HepG2 (cell line): ENCODE data around the gene OR2K2. TPM values are rescaled to one million over a fixed set of nuclear protein-coding genes. Genes with fewer than 3 reads are reported as not detected.
A peak's percentile ranks its signal among the peaks of the same experiment; 100 is the strongest.

Experiments
- FOXA3 ChIP-seq: IDR thresholded peaks from 2 replicates; pipeline ENCODE4 v1.6.1; 2016; ENCODE audit warnings: missing genetic modification reagents, missing compliant biosample characterization
- FOXO1 ChIP-seq: sonication (generic); formaldehyde crosslinking; IDR thresholded peaks from 2 replicates; pipeline ENCODE4 v1.4.0; 2020; ENCODE audit warnings: missing genetic modification reagents
- GATA4 ChIP-seq: sonication (generic); IDR thresholded peaks from 2 replicates; pipeline ENCODE4 v1.6.1; 2016; ENCODE audit warnings: antibody characterized with exemption, low read depth, borderline replicate concordance
- HOXA5 ChIP-seq: sonication (generic); formaldehyde crosslinking; IDR thresholded peaks from 2 replicates; pipeline ENCODE4 v1.4.0; 2020; ENCODE audit warnings: missing genetic modification reagents
- MAF1 ChIP-seq: sonication (generic); formaldehyde crosslinking; IDR thresholded peaks from 2 replicates; pipeline ENCODE4 v1.5.0; 2020; ENCODE audit warnings: missing genetic modification reagents, borderline replicate concordance
- MAFF ChIP-seq: IDR thresholded peaks from 2 replicates; pipeline ENCODE4 v1.6.1; 2011; ENCODE audit warnings: low read depth, low read length, improper control_type of control experiment
- NCOA5 ChIP-seq: sonication (generic); formaldehyde crosslinking; IDR thresholded peaks from 2 replicates; pipeline ENCODE4 v1.4.0; 2020; ENCODE audit warnings: missing genetic modification reagents
- NR2F1 ChIP-seq, 2 experiments: fragments of 450-650 bp in 1 of 2; formaldehyde crosslinking in 1 of 2; IDR thresholded peaks; 2 replicates each; pipeline versions ENCODE4 v1.5.0 to v1.6.1; 2016 to 2020; ENCODE audit warnings: mild to moderate bottlenecking in 1 of 2, missing compliant biosample characterization in 1 of 2, missing genetic modification reagents in 1 of 2, moderate library complexity in 1 of 2
- ZBTB43 ChIP-seq: sonication (generic); formaldehyde crosslinking; conservative IDR thresholded peaks from 2 replicates; pipeline ENCODE4 v1.4.0; 2020; ENCODE audit warnings: missing genetic modification reagents
- ZNF382 ChIP-seq: sonication (generic); formaldehyde crosslinking; IDR thresholded peaks from 2 replicates; pipeline ENCODE4 v1.5.0; 2020; ENCODE audit warnings: missing genetic modification reagents, mild to moderate bottlenecking, borderline replicate concordance
- ZNF646 ChIP-seq: sonication (generic); formaldehyde crosslinking; IDR thresholded peaks from 2 replicates; pipeline ENCODE4 v1.9.0; 2021; ENCODE audit warnings: mild to moderate bottlenecking, missing genetic modification reagents
- polyA plus RNA-seq, 8 experiments: library from polyadenylated mRNA; depleted of rRNA in 3 of 8; stranded (reverse) in 7 of 8; unstranded in 1 of 8; fragments of >200 nt; fragmentation: Illumina TruSeq in 4 of 8; extraction: Trizol in 4 of 8; gene quantifications; 2 replicates each; pipeline versions ENCODE4 v1.2.1 to v1.2.3, GENCODE V29; 2011 to 2016; ENCODE audit warnings: low read depth in 4 of 8, missing spikeins in 1 of 8, mixed read lengths in 1 of 8; ENCODE audit not compliant: insufficient read depth in 1 of 8
- total RNA-seq, 5 experiments: library from RNA; depleted of rRNA; stranded (reverse); fragments of >200 nt; fragmentation: Illumina TruSeq; extraction: Trizol; gene quantifications; 2 replicates each; pipeline ENCODE4 v1.2.3, GENCODE V29; 2016; ENCODE audit warnings: low read depth in 1 of 5
- TF ChIP-seq, protein P1 (sequence below): sonication (generic); formaldehyde crosslinking; IDR thresholded peaks from 2 replicates; pipeline ENCODE4 v1.4.0; 2020; ENCODE audit warnings: missing genetic modification reagents, borderline replicate concordance
- TF ChIP-seq, protein P2 (sequence below): sonication (generic); formaldehyde crosslinking; IDR thresholded peaks from 2 replicates; pipeline ENCODE4 v1.4.0; 2020; ENCODE audit warnings: mild to moderate bottlenecking, missing genetic modification reagents

The OR2K2 gene
- total and polyA plus RNA-seq, 2 of the 13 experiments (the other 11 are each of a cell fraction or from before 2014, with no cell fraction given), result not detected

GRCh38 chr9:111348821-111349271 lies 18.8 kb upstream of the OR2K2 start (continued):
- no peak for TF ChIP-seq ZNF646 (CRISPR knock-in tag)
- peak; percentile 81 to 93 for TF ChIP-seq NR2F1 (CRISPR knock-in tag; IDR thresholded peaks at IDR 0.05)
- TF ChIP-seq FOXA3 (CRISPR knock-in tag), result peak; percentile 99
- peak; percentile 49; the same call in 1 of the 2 replicates for TF ChIP-seq ZBTB43 (CRISPR knock-in tag)
- no peak for TF ChIP-seq ZNF382 (CRISPR knock-in tag)
- TF ChIP-seq GATA4, result peak; percentile 94; the same call in 1 of the 2 replicates
- TF ChIP-seq, protein P1, sequence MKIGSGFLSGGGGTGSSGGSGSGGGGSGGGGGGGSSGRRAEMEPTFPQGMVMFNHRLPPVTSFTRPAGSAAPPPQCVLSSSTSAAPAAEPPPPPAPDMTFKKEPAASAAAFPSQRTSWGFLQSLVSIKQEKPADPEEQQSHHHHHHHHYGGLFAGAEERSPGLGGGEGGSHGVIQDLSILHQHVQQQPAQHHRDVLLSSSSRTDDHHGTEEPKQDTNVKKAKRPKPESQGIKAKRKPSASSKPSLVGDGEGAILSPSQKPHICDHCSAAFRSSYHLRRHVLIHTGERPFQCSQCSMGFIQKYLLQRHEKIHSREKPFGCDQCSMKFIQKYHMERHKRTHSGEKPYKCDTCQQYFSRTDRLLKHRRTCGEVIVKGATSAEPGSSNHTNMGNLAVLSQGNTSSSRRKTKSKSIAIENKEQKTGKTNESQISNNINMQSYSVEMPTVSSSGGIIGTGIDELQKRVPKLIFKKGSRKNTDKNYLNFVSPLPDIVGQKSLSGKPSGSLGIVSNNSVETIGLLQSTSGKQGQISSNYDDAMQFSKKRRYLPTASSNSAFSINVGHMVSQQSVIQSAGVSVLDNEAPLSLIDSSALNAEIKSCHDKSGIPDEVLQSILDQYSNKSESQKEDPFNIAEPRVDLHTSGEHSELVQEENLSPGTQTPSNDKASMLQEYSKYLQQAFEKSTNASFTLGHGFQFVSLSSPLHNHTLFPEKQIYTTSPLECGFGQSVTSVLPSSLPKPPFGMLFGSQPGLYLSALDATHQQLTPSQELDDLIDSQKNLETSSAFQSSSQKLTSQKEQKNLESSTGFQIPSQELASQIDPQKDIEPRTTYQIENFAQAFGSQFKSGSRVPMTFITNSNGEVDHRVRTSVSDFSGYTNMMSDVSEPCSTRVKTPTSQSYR (CRISPR knock-in tag), result peak; percentile 44; the same call in 1 of the 2 replicates
- TF ChIP-seq, protein P2, sequence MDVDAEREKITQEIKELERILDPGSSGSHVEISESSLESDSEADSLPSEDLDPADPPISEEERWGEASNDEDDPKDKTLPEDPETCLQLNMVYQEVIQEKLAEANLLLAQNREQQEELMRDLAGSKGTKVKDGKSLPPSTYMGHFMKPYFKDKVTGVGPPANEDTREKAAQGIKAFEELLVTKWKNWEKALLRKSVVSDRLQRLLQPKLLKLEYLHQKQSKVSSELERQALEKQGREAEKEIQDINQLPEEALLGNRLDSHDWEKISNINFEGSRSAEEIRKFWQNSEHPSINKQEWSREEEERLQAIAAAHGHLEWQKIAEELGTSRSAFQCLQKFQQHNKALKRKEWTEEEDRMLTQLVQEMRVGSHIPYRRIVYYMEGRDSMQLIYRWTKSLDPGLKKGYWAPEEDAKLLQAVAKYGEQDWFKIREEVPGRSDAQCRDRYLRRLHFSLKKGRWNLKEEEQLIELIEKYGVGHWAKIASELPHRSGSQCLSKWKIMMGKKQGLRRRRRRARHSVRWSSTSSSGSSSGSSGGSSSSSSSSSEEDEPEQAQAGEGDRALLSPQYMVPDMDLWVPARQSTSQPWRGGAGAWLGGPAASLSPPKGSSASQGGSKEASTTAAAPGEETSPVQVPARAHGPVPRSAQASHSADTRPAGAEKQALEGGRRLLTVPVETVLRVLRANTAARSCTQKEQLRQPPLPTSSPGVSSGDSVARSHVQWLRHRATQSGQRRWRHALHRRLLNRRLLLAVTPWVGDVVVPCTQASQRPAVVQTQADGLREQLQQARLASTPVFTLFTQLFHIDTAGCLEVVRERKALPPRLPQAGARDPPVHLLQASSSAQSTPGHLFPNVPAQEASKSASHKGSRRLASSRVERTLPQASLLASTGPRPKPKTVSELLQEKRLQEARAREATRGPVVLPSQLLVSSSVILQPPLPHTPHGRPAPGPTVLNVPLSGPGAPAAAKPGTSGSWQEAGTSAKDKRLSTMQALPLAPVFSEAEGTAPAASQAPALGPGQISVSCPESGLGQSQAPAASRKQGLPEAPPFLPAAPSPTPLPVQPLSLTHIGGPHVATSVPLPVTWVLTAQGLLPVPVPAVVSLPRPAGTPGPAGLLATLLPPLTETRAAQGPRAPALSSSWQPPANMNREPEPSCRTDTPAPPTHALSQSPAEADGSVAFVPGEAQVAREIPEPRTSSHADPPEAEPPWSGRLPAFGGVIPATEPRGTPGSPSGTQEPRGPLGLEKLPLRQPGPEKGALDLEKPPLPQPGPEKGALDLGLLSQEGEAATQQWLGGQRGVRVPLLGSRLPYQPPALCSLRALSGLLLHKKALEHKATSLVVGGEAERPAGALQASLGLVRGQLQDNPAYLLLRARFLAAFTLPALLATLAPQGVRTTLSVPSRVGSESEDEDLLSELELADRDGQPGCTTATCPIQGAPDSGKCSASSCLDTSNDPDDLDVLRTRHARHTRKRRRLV (CRISPR knock-in tag), result no peak
- no peak for TF ChIP-seq HOXA5 (CRISPR knock-in tag)
- no peak for TF ChIP-seq NCOA5 (CRISPR knock-in tag)
- TF ChIP-seq MAFF, result peak; percentile 41; the same call in 1 of the 2 replicates
- TF ChIP-seq FOXO1 (CRISPR knock-in tag), result peak; percentile 85; the same call in 1 of the 2 replicates
- no peak for TF ChIP-seq MAF1 (CRISPR knock-in tag)
